Measurements from ENCODE around the gene WNT16. TPM values are rescaled to one million over a fixed set of nuclear protein-coding genes. Genes with fewer than 3 reads are reported as not detected.

Gene WNT16, protein sequence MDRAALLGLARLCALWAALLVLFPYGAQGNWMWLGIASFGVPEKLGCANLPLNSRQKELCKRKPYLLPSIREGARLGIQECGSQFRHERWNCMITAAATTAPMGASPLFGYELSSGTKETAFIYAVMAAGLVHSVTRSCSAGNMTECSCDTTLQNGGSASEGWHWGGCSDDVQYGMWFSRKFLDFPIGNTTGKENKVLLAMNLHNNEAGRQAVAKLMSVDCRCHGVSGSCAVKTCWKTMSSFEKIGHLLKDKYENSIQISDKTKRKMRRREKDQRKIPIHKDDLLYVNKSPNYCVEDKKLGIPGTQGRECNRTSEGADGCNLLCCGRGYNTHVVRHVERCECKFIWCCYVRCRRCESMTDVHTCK
- not detected for total RNA-seq
- under 1 TPM in 1 of 6 donors, not detected in 5; 0.08 TPM for polyA plus RNA-seq (ENCODE audit: insufficient read length in 6 of 6)
- long read RNA-seq, donor 1, partial matches to known transcripts = 57 of 57 reads
- long read RNA-seq, donor 1, other reads (novel, unspliced or antisense) = 0 of 57 reads
- long read RNA-seq, donor 2 = 0 reads
- long read RNA-seq, donor 3 = 0 reads
- long read RNA-seq, donor 4 = 0 reads
- long read RNA-seq, donor 5 = 0 reads
- long read RNA-seq, donor 6 = 0 reads
- long read RNA-seq, donor 7 = 0 reads
- long read RNA-seq, donor 8 = 0 reads
- long read RNA-seq, donor 9 = 0 reads
- long read RNA-seq, donor 10 = 0 reads
- long read RNA-seq, donor 11, partial matches to known transcripts = 86 of 87 reads
- long read RNA-seq, donor 11, other reads (novel, unspliced or antisense) = 0 of 87 reads
- long read RNA-seq, donor 12 = 0 reads

DNA sequence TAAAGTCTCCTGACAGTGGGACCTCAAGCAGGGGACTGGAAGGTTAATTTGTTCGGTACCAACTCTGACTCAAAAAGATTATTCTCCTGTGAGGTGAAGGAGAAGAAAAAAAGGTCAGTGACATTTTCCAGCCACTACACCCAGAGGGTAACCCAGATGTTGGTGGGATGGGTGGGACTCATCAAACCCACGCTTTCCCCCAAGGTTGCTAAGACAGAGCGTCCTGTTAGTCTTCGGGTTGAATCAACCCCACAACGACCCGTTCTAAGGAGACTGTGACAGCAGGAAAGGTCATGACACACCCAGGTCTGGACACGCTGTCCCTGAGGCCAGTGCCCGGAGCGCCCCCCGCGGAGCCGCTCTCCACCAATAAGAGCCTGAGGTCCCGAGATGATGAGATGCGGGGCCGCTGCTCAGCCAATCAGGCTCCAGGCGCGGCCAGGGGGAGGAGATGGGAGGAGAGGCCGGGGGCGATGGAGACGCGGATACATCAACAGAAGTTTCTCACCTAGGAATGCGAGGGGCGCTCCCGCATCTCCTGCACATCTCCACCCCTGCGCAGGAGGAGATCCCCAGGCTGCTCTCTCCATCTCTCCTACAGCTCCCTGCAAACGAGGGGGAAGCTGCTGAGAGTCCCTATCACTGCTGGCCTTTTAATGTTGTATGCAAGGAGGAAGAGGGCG, at the start of gene WNT16:
WNT16 (plus strand) TSS at position 493 of the 683 bp plus-strand sequence. CDS start 293 bp downstream, outside the sequence.
- DNase-seq (peak in 1 of 4 donors; percentile 73), ATAC-seq (no peak)
- Histone ChIP-seq H3K36me3 (no peaks in the 10 kb centered on the region), H3K27ac (no peak within 1 kb of the TSS), H3K4me1 (peaks cover 13% of the 10 kb centered on the region in 2 donors), H3K9me3 (no peaks in the 10 kb centered on the region), H3K4me3 (peak within 1 kb of the TSS in 1 of 2 donors; percentile 4), H3K27me3 (peaks cover 52 to 64% of the 10 kb centered on the region in 2 donors)
- TF ChIP-seq, protein P1, sequence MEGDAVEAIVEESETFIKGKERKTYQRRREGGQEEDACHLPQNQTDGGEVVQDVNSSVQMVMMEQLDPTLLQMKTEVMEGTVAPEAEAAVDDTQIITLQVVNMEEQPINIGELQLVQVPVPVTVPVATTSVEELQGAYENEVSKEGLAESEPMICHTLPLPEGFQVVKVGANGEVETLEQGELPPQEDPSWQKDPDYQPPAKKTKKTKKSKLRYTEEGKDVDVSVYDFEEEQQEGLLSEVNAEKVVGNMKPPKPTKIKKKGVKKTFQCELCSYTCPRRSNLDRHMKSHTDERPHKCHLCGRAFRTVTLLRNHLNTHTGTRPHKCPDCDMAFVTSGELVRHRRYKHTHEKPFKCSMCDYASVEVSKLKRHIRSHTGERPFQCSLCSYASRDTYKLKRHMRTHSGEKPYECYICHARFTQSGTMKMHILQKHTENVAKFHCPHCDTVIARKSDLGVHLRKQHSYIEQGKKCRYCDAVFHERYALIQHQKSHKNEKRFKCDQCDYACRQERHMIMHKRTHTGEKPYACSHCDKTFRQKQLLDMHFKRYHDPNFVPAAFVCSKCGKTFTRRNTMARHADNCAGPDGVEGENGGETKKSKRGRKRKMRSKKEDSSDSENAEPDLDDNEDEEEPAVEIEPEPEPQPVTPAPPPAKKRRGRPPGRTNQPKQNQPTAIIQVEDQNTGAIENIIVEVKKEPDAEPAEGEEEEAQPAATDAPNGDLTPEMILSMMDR (IDR thresholded peaks at IDR 0.05) = no peak
- intact Hi-C loops (cut with DNase I) = no loop called here

DNA sequence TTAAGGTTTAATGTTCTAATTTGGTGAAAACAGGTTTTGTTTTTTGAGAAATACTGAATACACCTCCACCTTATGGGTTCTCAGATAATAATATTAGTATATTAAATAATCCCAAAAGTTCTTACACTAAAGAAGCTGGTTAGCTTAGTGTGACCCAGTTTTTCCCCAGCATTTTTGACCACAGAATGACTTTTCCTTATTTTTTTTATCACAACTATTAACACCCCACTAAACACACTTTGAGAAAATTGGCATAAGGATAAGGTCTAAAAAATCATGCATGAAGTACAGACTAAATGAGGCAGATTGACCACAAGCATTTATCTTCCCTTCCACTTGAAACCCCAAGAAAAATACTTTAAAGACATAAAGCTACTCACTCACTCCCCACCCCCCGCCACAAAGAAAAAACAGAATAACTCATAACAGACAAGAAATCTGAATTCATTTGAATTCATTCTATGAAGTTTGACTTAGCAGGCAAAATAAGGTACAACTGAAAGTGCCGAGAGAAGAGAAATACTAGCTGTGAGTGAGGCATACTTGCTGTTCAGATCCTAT, 49.7 kb upstream of the WNT16 start:
- H3K4me1 ChIP-seq = no peaks in the 10 kb centered on the region
- TF ChIP-seq, protein P1 (IDR thresholded peaks at IDR 0.05) = no peak

DNA sequence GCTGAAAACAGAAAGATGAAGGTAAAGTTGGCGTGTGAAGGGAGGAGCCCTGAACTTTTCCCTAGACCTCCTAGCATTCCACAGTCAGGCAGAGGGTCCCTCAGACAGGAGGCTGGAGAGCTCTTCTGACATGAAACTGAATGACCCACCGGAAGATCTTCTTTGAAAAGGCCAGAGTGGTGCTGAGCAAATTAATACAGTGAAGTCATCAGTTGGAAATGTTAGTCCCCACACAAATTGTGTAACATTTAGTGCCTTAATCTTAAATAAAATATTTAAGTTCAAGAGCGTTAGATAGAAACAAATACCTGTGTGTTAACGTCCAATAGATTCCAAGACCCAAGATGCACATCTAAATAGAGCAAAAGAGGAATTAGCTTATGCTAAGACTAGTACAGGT, 49.0 kb upstream of the WNT16 start:
- peaks cover 0 to 8% of the 10 kb centered on the region in 2 donors for H3K9me3 ChIP-seq
- intact Hi-C loops (cut with DNase I) = no loop called here
- no peak overlapping the region for H3K4me3 ChIP-seq
- DNase-seq = no peak
- H3K36me3 ChIP-seq = no peaks in the 10 kb centered on the region
- no peak for ATAC-seq
- H3K27ac ChIP-seq = no peak overlapping the region
- TF ChIP-seq, protein P1 (IDR thresholded peaks at IDR 0.05) = no peak
- no peaks in the 10 kb centered on the region for H3K27me3 ChIP-seq
- no peaks in the 10 kb centered on the region for H3K4me1 ChIP-seq

More for the DNA sequence above, 49.7 kb upstream of the WNT16 start:
- Histone ChIP-seq H3K4me3 (no peak overlapping the region), H3K27ac (no peak overlapping the region), H3K27me3 (no peaks in the 10 kb centered on the region), H3K36me3 (no peaks in the 10 kb centered on the region), H3K9me3 (peaks cover 0 to 2% of the 10 kb centered on the region in 2 donors)
- ATAC-seq (no peak), DNase-seq (no peak)
- intact Hi-C loops (cut with DNase I) = no loop called here

DNA sequence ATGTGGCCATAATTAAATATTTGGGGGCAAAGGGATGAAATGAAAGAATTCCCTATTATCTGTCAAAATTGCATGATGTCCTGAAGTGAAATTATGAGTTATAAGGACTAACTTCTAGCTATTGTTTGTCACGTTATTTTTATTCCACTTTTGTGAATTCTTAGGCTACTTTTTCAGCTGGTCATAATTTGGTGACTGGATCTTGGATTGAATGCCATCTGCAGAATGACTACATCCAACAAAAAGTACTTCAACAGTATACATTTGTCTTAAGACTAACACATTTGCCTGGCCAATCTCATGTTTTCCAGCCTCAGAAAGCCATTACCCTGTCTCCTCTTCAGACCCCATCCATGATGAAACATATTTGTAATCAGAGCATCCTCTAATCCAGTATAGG, 48.1 kb upstream of the WNT16 start:
- H3K27ac ChIP-seq = no peak overlapping the region
- intact Hi-C loops (cut with DNase I) = no loop called here
- H3K27me3 ChIP-seq = no peaks in the 10 kb centered on the region
- H3K36me3 ChIP-seq = no peaks in the 10 kb centered on the region
- DNase-seq = no peak
- TF ChIP-seq, protein P1 (IDR thresholded peaks at IDR 0.05) = no peak
- H3K9me3 ChIP-seq = peaks cover 0 to 13% of the 10 kb centered on the region in 2 donors
- no peak overlapping the region for H3K4me3 ChIP-seq
- ATAC-seq = no peak
- no peaks in the 10 kb centered on the region for H3K4me1 ChIP-seq

All from left lung (tissue), 14 donors.